HK-2 (cell line): ENCODE results near the gene SLC2A5.
A peak's percentile ranks its signal among the peaks of the same experiment; 100 is the strongest.
"Not testable (repeated sequence)": the region's sequence is repeated elsewhere in the genome, so short reads cannot be mapped to it uniquely, and the experiment has no call there.

Experiments
- DNase-seq: peaks from one replicate; pipeline ENCODE4 v3.0.0-alpha.2; 2018; ENCODE audit not compliant: unreplicated experiment

The SLC2A5 gene

DNA sequence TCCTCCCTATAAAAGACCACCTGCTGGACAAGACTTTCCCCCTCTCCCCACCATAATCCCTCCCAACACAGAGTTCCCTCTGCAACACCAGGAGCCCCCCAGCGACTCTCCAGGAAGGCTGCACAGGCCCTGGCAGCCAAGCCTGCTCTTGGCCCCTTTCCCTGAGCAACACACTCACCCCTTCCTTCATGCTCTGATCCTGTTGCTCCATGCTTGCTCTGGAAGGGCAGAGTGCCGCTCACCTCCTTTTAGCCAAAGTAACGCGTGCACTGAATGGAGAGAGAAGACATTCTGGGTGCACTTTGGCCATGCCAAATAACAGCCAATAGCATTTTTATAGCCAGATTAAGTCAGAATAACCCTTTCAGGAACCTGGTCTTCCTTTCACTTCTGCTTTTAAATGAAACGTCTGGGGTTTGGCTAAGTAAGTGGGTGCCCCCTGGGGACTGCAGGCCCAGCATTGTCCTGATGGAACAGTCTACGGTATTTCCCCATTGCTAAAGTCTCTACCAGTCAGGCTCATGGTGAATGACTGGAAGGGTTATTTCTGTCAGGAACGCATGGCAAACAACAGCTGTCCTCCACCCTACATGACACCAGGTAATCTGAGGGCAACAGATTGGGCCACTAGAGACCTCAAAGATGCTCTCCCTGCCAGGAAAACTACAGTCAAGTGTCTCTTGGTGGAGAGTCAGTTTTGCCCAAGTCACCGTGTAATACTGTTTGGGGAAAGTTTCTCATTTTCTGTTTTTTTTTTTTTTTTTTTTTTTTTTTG is at the start of gene SLC2A5:
Gene SLC2A5, minus strand, starts transcription at position 310 of the 775 bp plus-strand sequence. Its CDS starts 99 bp downstream, at position 211.
- DNase-seq = no peak

GRCh38 chr1:9118186-9118585 is 48.8 kb upstream of the SLC2A5 start:
- DNase-seq = no peak

DNA sequence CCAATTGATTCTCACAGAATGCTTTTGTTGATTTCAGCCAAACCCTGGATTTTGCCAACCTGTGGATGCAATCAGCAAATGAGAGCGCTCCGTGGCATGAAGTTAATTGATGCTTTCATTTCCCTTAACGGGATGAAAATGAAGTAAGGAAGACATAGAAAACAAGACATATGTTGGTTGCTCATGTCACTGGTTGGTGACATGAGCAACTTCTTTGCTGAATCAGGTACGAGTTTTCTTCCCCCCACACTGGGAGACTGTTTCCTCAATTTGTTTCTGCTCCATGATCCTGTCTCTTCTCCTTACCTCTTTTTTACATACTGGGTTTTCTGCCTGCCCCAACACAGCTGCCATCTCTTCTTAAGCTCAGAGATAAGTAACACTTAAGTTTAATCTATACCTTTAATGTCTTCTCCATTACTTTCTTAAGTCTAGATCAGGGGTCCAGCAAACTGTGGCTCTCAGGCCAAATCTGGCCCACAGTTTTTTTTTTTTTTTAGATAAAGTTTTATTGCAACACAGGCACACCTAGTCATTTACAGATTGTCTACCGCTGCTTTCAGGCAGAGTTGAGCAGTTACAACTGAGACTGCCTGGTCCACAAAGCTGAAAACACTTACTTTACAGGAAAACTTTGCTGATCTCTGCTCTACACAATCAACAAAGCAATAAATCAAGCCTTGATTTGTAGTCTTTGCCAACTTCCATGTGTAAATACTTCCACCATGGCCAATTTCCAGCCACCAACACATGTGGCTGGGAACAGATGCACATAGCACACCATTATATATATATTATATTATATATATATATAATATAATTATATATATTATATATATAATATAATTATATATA is 46.1 kb upstream of the SLC2A5 start:
- no peak for DNase-seq

- no peak for DNase-seq
Measured at GRCh38 chr1:9112961-9113880, 43.8 kb upstream of the SLC2A5 start.

DNA sequence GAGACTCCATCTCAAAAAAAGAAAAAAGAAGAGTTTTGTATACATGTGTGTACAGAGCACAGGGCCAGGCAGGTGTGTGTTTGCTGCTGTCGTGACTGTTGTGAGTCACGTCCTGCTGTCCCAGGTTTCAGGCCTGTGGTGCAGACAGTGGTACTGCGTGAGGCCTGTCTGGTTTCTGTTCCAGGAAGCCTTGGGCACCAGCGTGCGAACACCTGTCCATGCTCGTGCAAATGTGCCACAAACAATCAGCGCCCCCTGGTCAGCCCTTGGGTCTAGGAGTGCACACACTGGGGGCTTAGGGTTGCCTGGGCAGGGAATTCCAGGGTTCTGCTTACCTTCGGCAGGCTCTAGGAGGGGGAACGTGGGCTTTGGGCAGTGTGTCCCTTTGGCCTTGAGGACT is 42.5 kb upstream of the SLC2A5 start:
- no peak for DNase-seq

GRCh38 chr1:9111357-9111691 is 41.9 kb upstream of the SLC2A5 start:
- no peak for DNase-seq

DNA sequence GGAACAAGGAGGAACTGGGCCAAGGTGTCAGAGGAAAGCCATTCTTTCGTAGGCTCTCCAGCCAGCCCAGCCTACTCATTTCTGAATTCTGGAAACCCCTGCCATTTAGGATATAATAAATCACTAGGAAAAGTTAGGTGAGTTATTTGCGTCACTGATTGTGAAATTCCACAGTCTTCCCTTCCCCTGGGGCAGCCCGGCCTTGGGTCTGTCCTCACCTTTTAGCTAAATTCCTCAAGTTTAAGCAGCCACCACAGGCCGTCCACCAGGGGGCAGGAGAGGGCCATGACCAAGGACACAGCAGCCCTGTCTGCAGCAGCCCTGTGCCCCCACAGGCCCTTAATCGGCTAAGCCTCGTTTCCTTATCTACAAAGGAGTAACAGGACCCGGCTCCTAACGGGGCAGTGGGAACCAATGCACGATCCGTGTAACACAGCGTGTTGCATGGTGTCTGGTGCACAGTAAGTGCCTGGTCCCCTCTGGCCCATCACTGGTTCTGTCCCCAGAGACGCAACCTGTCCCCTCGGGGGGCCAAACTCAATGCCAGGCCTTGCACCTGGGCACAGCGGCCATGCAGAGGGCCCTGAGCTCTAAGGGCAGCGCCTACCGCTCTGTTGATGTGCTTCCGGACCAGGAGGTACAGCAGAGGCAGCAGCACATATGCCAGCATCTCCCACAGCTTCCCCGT is 41.4 kb upstream of the SLC2A5 start:
- DNase-seq = peak; percentile 96

- no peak for DNase-seq
Measured at GRCh38 chr1:9108056-9108665, 38.7 kb upstream of the SLC2A5 start.

DNA sequence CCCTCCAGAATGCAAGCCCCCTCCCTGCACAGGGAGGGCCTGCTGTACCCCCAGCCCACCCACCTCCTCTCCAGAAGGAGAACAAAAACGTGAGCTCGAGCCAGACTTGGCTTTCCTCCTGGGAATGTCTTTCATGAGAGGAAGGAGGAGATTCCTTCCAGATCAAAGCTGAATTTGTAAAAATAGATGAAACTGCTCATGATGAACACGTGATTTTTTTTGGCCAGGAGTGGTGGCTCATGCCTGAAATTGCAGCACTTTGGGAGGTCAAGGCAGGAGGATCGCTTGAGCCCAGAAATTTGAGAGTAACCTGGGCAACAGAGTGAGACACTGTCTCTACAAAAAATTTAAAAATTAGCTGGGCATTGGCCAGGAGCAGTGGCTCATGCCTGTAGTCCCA is 37.7 kb upstream of the SLC2A5 start:
- no peak for DNase-seq

DNA sequence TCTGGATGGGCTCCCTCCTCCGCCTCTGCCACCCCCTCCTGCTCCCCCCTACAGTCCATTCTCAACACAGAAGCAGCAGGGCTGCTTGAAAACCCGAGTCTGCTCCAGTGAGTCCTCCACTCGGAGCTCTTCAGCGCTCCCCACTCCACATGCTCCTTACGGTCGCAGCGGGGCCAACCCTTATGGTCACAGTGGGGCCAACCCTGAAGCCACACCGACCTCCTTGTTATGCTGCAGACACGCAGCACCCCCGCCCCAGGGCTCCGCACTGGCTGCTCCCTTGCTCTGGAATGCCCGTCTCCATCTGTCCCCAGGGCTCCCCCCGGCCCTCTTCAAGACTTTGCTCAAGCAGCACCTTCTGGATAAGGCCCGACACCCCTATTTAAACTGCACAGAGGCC is 36.9 kb upstream of the SLC2A5 start:
- no peak for DNase-seq

GRCh38 chr1:9105336-9105867 is 36.0 kb upstream of the SLC2A5 start:
- DNase-seq = no peak

DNA sequence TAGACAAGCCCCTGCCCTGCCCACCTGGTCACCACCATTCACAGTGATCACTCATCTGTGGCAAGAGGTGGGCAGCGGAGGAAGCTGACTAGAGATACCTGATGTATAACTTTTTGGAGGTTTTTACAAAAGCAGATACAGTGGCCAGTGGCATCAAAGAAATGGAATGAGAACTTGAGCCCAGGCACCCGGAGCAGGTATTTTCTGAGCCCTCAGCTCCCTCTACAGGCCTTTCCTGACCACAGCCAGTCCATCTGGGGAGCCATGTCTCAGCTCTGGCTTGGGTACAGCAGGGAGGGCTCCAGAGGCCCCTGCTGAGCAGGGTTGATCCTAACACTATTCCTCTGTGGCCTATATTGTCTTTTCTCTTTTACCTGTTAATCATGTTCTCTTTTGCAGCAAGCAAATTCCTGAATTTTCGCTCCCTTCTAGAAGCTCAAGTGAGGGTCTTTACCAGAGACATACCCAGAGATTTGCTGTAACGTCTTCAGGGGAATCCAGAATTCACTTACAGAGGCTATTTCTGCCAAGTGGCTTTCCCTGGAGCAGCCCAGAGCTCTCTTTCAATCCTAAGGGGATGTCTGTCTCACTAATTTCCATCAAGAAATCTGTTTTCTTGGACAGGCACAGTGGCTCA is 32.2 kb upstream of the SLC2A5 start:
- peak; percentile 61 for DNase-seq

GRCh38 chr1:9100471-9101043 is 31.1 kb upstream of the SLC2A5 start:
- DNase-seq = peak; percentile 59

GRCh38 chr1:9099555-9099954 is 30.1 kb upstream of the SLC2A5 start:
- no peak for DNase-seq

DNA sequence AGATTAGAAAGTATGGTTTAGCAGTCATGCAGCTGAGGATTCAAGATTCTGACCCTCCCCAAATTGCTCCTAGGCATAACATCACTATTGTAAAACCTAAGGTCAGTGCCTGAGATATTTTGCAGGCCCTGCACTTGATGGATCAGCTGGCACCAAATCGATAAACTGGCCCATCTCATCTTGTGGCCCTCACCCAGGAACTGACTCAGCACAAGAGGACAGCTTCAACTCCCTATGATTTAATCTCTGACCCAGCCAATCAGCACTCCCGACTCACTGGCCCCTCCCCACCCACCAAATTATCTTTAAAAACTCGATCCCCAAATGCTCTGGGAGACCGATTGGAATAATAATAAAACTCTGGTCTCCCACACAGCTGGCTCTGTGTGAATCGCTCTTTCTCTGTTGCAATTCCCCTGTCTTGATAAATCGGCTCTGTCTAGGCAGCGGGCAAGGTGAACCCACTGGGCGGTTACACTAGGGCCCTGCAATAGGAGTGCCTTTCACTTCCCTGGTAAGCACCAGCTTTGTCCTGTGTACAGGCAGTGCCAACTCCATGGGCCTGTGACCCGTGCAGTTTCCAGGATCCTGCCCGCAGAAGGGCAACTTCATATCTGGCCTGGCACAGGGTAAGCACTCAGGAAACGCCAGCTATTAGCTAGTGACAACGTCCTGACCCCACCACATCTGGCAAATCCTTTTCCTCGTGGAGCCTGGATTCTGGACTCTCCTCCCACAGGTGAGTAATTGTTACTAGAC is 28.7 kb upstream of the SLC2A5 start:
- DNase-seq = no peak

DNA sequence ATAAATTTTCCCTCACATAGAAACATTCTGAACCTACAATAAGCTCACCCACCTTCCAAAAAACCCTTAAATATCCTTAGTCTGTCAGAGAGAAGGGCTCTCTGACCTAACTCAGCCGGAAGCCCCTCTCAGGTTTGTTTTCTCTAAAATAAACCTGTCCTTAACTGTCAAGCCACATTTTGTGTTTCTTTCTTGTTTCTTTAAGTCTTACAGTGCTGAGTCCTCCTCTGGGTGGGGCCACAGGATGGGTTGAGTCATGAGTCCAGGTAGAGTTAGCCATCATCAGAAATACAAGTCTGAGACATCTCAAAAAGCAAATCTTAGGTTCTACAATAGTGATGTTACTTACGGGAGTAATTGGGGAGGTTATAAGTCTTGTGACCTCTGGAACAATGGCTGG is 26.4 kb upstream of the SLC2A5 start:
- no peak for DNase-seq

DNA sequence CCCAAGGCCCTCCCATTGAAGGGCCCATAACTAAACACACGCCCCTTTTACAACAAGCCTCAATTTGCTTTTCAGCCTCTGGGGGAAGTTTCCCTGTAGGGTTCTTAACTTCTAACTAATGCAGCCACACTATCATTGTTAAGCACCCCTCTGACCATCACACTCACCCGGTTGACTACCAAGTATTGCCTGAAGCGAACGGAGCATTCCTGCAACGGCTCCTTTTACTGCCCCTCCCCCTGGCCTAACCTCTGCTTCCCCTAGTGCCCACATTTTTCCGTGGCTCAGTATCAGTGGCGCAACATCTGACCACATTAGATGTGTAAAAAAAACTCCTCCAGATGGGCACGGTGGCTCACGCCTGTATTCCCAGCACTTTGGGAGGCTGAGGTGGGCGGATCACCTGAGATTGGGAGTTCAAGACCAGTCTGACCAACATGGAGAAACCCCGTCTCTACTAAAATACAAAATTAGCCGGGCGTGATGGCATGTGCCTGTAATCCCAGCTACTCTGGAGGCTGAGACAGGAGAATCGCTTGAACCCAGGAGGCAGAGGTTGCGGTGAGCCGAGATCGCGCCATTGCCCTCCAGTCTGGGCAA is 24.7 kb upstream of the SLC2A5 start:
- not testable (repeated sequence) for DNase-seq

- DNase-seq = no peak
Measured at GRCh38 chr1:9093581-9093980, 24.1 kb upstream of the SLC2A5 start.

DNA sequence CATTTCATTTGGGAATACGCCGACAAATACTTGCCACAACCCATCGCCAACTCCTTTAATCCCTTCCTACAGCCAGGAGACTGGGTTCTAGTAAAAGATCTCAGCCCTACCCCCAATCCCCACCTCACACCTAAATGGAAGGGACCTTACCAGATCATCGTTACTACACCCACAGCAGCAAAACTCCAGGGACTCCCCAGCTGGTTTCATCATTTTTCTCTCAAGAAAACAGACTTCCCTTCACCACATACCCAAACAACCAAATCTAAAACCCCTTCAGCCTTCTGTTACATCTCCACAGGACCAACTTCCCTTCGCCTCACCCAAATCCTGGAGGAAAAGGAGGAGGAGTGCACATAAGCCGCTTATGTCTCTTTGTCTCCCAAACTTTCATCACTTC is 23.7 kb upstream of the SLC2A5 start:
- DNase-seq = no peak
